Endothelial cell of umbilical vein (primary cell): Measurements from ENCODE around the gene PODNL1. TPM values are rescaled to one million over a fixed set of nuclear protein-coding genes. Genes with fewer than 3 reads are reported as not detected.
"Not testable (repeated sequence)": the region's sequence is repeated elsewhere in the genome, so short reads cannot be mapped to it uniquely, and the experiment has no call there.

Source experiments
- BruUV-seq: library from RNA; stranded (reverse); fragments of 400-500 nt; replicated peaks from 2 replicates; lab custom pipeline; 2021; lab: Mats Ljungman, UMichigan
- CTCF ChIA-PET: fragments of 300-600, 350-600 bp; sonication (Branson Sonifier 250); formaldehyde crosslinking; loops from one replicate; lab custom pipeline; 2021; ENCODE audit warnings: antibody characterized with exemption, inconsistent platforms; lab: Charles Lee
- POLR2A ChIA-PET: fragments of 300-600, 350-600 bp; sonication (Branson Sonifier 250); formaldehyde crosslinking; loops from one replicate; lab custom pipeline; 2021; ENCODE audit warnings: antibody characterized with exemption, inconsistent platforms; lab: Charles Lee
- DNase-seq: peaks from one replicate; pipeline ENCODE4 v3.0.0-alpha.2; 2011; ENCODE audit warnings: low read depth, low spot score
- FAIRE-seq: peaks from 2 replicates; lab custom pipeline; 2011; peaks lifted over from hg19 to GRCh38; lab: Jason Lieb, UNC
- H2AFZ ChIP-seq: 2 replicates; pipeline ENCODE4 v1.6.0; 2012; ENCODE audit warnings: low read depth, low read length, control low read depth, inconsistent platforms
- H3K27ac ChIP-seq: 2 replicates; pipeline ENCODE4 v1.5.1; 2011; ENCODE audit warnings: low read depth, mild to moderate bottlenecking, control low read depth, low read length, moderate library complexity; ENCODE audit not compliant: insufficient read depth
- H3K27me3 ChIP-seq, 2 experiments: 2 replicates each; pipeline versions ENCODE4 v1.6.0 to v1.6.1; 2011; ENCODE audit warnings: low read length in 2 of 2, mixed read lengths in 1 of 2; ENCODE audit not compliant: control insufficient read depth in 2 of 2, insufficient read depth in 2 of 2
- H3K36me3 ChIP-seq, 2 experiments: 2 replicates in 1 of 2; 3 replicates in 1 of 2; pipeline ENCODE4 v1.5.1; 2011; ENCODE audit warnings: low read length in 2 of 2, mild to moderate bottlenecking in 1 of 2, moderate library complexity in 1 of 2; ENCODE audit not compliant: control insufficient read depth in 2 of 2, insufficient read depth in 2 of 2; ENCODE audit errors: extremely low read depth in 1 of 2
- H3K4me1 ChIP-seq: 3 replicates; pipeline ENCODE4 v1.5.1; 2011; ENCODE audit warnings: mild to moderate bottlenecking, low read length; ENCODE audit not compliant: control insufficient read depth, insufficient read depth; ENCODE audit errors: extremely low read depth
- H3K4me2 ChIP-seq: 2 replicates; pipeline ENCODE4 v1.6.1; 2011; ENCODE audit warnings: low read length, control low read depth, mixed read lengths; ENCODE audit not compliant: insufficient read depth
- H3K4me3 ChIP-seq, 3 experiments: fragments of 200-600 bp in 1 of 3; sonication (generic), shearing (Covaris generic) in 1 of 3; replicated peaks in 1 of 3; 2 replicates each; pipeline ENCODE4 v1.5.1; 2011 to 2016; ENCODE audit warnings: control low read depth in 3 of 3, low read length in 3 of 3, mild to moderate bottlenecking in 2 of 3, inconsistent platforms in 1 of 3, low read depth in 1 of 3, moderate library complexity in 1 of 3; ENCODE audit not compliant: insufficient read depth in 1 of 3
- H3K79me2 ChIP-seq: 2 replicates; pipeline ENCODE4 v1.6.0; 2012; ENCODE audit warnings: low read length, inconsistent platforms; ENCODE audit not compliant: control insufficient read depth, insufficient read depth
- H3K9ac ChIP-seq: replicated peaks from 2 replicates; pipeline ENCODE3; 2011; ENCODE audit warnings: low read length, control low read depth; ENCODE audit not compliant: insufficient read depth; ENCODE audit errors: extremely low read depth
- H3K9me1 ChIP-seq: replicated peaks from 3 replicates; pipeline ENCODE4 v1.6.0; 2011; ENCODE audit warnings: mild to moderate bottlenecking, low read length; ENCODE audit not compliant: control insufficient read depth, insufficient read depth; ENCODE audit errors: extremely low read depth
- H3K9me3 ChIP-seq: replicated peaks from 2 replicates; pipeline ENCODE4 v1.5.1; 2012; ENCODE audit warnings: low read length, inconsistent platforms; ENCODE audit not compliant: control insufficient read depth, insufficient read depth
- H4K20me1 ChIP-seq: replicated peaks from 2 replicates; pipeline ENCODE3; 2011; ENCODE audit warnings: mild to moderate bottlenecking, low read length; ENCODE audit not compliant: control insufficient read depth, insufficient read depth; ENCODE audit errors: extremely low read depth
- CTCF ChIP-seq, 2 donors: IDR thresholded peaks; 1 replicate in 1 of 2; 2 replicates in 1 of 2; pipeline ENCODE4 v1.5.1; 2011; ENCODE audit warnings: low read length in 2 of 2, mild to moderate bottlenecking in 2 of 2, moderate library complexity in 2 of 2, control low read depth in 1 of 2, inconsistent platforms in 1 of 2, low read depth in 1 of 2; ENCODE audit not compliant: insufficient read depth in 1 of 2; ENCODE audit errors: extremely low read depth in 1 of 2
- EZH2 ChIP-seq: IDR thresholded peaks from 2 replicates; pipeline ENCODE4 v1.6.1; 2012; ENCODE audit warnings: borderline replicate concordance, low read depth, mild to moderate bottlenecking, moderate library complexity, low read length, inconsistent platforms; ENCODE audit not compliant: severe bottlenecking
- FOS ChIP-seq: IDR thresholded peaks from 2 replicates; pipeline ENCODE4 v1.6.1; 2011; ENCODE audit warnings: mild to moderate bottlenecking, low read length, moderate library complexity, borderline replicate concordance; ENCODE audit not compliant: insufficient read depth
- GATA2 ChIP-seq: IDR thresholded peaks from 2 replicates; pipeline ENCODE4 v1.7.0; 2011; ENCODE audit warnings: low read depth, mild to moderate bottlenecking, moderate library complexity, mixed read lengths, low read length; ENCODE audit not compliant: insufficient read length, insufficient read depth
- JUN ChIP-seq: IDR thresholded peaks from 2 replicates; pipeline ENCODE4 v1.6.1; 2011; ENCODE audit warnings: borderline replicate concordance, low read depth; ENCODE audit not compliant: insufficient read length, insufficient read depth
- MYC ChIP-seq: IDR thresholded peaks from one replicate; pipeline ENCODE4 v1.6.1; 2011; ENCODE audit warnings: mild to moderate bottlenecking, low read depth, low read length
- POLR2A ChIP-seq: IDR thresholded peaks from 2 replicates; pipeline ENCODE4 v1.6.1; 2012; ENCODE audit warnings: low read depth, mild to moderate bottlenecking, control low read depth, low read length
- POLR2AphosphoS5 ChIP-seq: IDR thresholded peaks from 2 replicates; pipeline ENCODE4 v1.6.1; 2012; ENCODE audit warnings: low read depth, mild to moderate bottlenecking, control low read depth, low read length, moderate library complexity; ENCODE audit not compliant: insufficient read depth
- dilution Hi-C: fragments of 300-500 bp; cut with MboI; formaldehyde crosslinking; loops from one replicate; pipeline ENCODE4 v1.15.0; 2019; ENCODE audit warnings: low sequenced_read_pairs; ENCODE audit not compliant: extremely low pct_ligation_motif_present
- intact Hi-C: fragments of 100-400 bp; cut with micrococcal nuclease; formaldehyde crosslinking; loops from one replicate; pipeline ENCODE4 v1.10.0; 2022
- polyA plus RNA-seq, 4 experiments: library from polyadenylated mRNA; depleted of rRNA in 3 of 4; stranded (reverse) in 3 of 4; unstranded in 1 of 4; fragments of >200 nt; gene quantifications; 2 replicates each; pipeline versions ENCODE4 v1.2.1 to v1.2.3, GENCODE V29; 2011 to 2012; ENCODE audit warnings: missing spikeins in 1 of 4
- total RNA-seq: library from RNA; stranded (reverse); gene quantifications from 2 replicates; pipeline ENCODE4 v1.2.3, GENCODE V29; 2021
- TF ChIP-seq, protein P1 (sequence below): IDR thresholded peaks from 2 replicates; pipeline ENCODE4 v1.6.1; 2011; ENCODE audit not compliant: insufficient read depth, insufficient read length

PODNL1 gene
- total and polyA plus RNA-seq, 2 donors (not counting 3 experiments of a cell fraction or from before 2014, with no cell fraction given): 0.21 TPM; not detected in 1

GRCh38 chr19:13974073-13974472 is 35.9 kb upstream of the PODNL1 start:
- Histone ChIP-seq H3K4me1 (peaks cover 2% of the 10 kb centered on the region), H3K27ac (no peak overlapping the region), H3K9me1 (no peaks in the 10 kb centered on the region), H4K20me1 (no peaks in the 10 kb centered on the region), H3K4me2 (no peak overlapping the region), H3K9ac (no peak overlapping the region), H3K27me3 (no peaks in the 10 kb centered on the region), H3K4me3 (no peak overlapping the region), H3K79me2 (no peaks in the 10 kb centered on the region), H2AFZ (no peak overlapping the region), H3K9me3 (no peaks in the 10 kb centered on the region), H3K36me3 (peaks cover 0 to 7% of the 10 kb centered on the region in 2 experiments)
- POLR2A ChIA-PET: no interaction called here
- CTCF ChIA-PET: interaction anchor here (1.0 to 1.2 kb wide), 2 partner anchors 58 to 99 kb away, joined by 3 read pairs; partner anchors contain the start of genes IL27RA and MISP3
- dilution Hi-C loops (no loop called here), intact Hi-C loops (no loop called here)
- FAIRE-seq: no peak
- no peak for TF ChIP-seq JUN
- TF ChIP-seq POLR2AphosphoS5: no peak
- TF ChIP-seq GATA2: no peak
- TF ChIP-seq FOS: no peak
- no peak for TF ChIP-seq MYC
- no peak for TF ChIP-seq EZH2
- TF ChIP-seq, protein P1, sequence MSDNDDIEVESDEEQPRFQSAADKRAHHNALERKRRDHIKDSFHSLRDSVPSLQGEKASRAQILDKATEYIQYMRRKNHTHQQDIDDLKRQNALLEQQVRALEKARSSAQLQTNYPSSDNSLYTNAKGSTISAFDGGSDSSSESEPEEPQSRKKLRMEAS: no peak
- TF ChIP-seq POLR2A: no peak
- no peak for TF ChIP-seq CTCF (IDR thresholded peaks at IDR 0.05; ENCODE audit: extremely low read depth in 1 of 2, insufficient read depth in 1 of 2, low read depth in 1 of 2, low read length in 2 of 2)
- no TSS peak for BruUV-seq
- no peak for DNase-seq

DNA sequence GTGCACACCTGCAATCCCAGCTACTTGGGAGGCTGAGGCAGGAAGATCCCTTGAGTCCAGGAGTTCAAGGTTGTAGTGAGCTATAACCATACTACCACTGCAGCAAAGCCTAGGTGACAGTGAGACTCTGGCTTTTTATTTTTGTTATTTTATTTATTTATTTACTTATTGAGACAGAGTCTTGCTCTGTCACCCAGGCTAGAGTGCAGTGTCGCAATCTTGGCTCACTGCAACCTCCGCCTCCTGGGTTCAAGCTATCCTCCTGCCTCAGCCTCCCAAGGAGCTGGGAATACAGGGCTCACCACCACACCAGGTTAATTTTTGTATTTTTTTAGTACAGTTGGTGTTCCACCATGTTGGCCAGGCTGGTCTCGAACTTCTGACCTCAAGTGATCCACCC is 35.3 kb upstream of the PODNL1 start:
- H3K9me3 ChIP-seq, intact Hi-C loops, H3K4me2 ChIP-seq, H4K20me1 ChIP-seq, H3K27ac ChIP-seq, H3K9me1 ChIP-seq, H3K9ac ChIP-seq, H2AFZ ChIP-seq, H3K4me1 ChIP-seq, dilution Hi-C loops, DNase-seq, H3K4me3 ChIP-seq, POLR2A ChIA-PET, H3K79me2 ChIP-seq, FAIRE-seq, H3K36me3 ChIP-seq, BruUV-seq, H3K27me3 ChIP-seq: not testable (repeated sequence)
- CTCF ChIA-PET: interaction anchor here (1.2 kb wide), 1 partner anchor 99 kb away, joined by 3 read pairs; the partner anchor contains the start of gene MISP3
